WTC11 (cell line): ENCODE measurements around the gene HCAR2. TPM values are rescaled to one million over a fixed set of nuclear protein-coding genes. Genes with fewer than 3 reads are reported as not detected.

Experiments used
- ATAC-seq: fragments of 200-7000 bp; cut with Tn5 transposase; 2 replicates; pipeline ENCODE4 v1.10.0; 2021; ENCODE audit warnings: mild to moderate bottlenecking, moderate library complexity
- CTCF ChIA-PET: fragments of 300-600 bp; sonication (Branson Sonifier 250); formaldehyde crosslinking; loops from one replicate; lab custom pipeline; 2021; ENCODE audit warnings: antibody characterized with exemption; lab: Charles Lee
- POLR2A ChIA-PET: fragments of 350-600 bp; sonication (Branson Sonifier 250); formaldehyde crosslinking; loops from one replicate; lab custom pipeline; 2021; ENCODE audit warnings: antibody characterized with exemption; lab: Charles Lee
- DNase-seq: peaks from one replicate; pipeline ENCODE4 v3.0.0; 2021; ENCODE audit warnings: low spot score
- H3K27ac Mint-ChIP-seq: 2 replicates; pipeline ENCODE4 v1.8.0; 2021; ENCODE audit warnings: mixed read lengths
- H3K27me3 Mint-ChIP-seq: 2 replicates; pipeline ENCODE4 v1.8.0; 2021; ENCODE audit warnings: low read depth, mild to moderate bottlenecking, moderate library complexity, mixed read lengths
- H3K36me3 Mint-ChIP-seq: 2 replicates; pipeline ENCODE4 v1.8.0; 2021; ENCODE audit warnings: mixed read lengths
- H3K4me1 Mint-ChIP-seq: 2 replicates; pipeline ENCODE4 v1.8.0; 2022; ENCODE audit warnings: mixed read lengths
- H3K4me3 Mint-ChIP-seq: 2 replicates; pipeline ENCODE4 v1.8.0; 2021; ENCODE audit warnings: mild to moderate bottlenecking, moderate library complexity, mixed read lengths
- H3K9me3 Mint-ChIP-seq: 2 replicates; pipeline ENCODE4 v1.8.0; 2021; ENCODE audit warnings: mixed read lengths
- EMX1 ChIP-seq: fragments of 250-450 bp; sonication (Bioruptor Pico); IDR thresholded peaks from 2 replicates; pipeline ENCODE4 v1.8.0; 2021; ENCODE audit warnings: mild to moderate bottlenecking
- FOXJ3 ChIP-seq: sonication (generic); formaldehyde crosslinking; IDR thresholded peaks from 2 replicates; pipeline ENCODE4 v1.9.0; 2021; ENCODE audit warnings: missing genetic modification reagents, mild to moderate bottlenecking, borderline replicate concordance
- JAZF1 ChIP-seq: fragments of 250-450 bp; sonication (Bioruptor Pico); IDR thresholded peaks from 2 replicates; pipeline ENCODE4 v1.9.0; 2021; ENCODE audit warnings: moderate library complexity, mild to moderate bottlenecking, inconsistent platforms
- JUN ChIP-seq: sonication (generic); formaldehyde crosslinking; IDR thresholded peaks from 2 replicates; pipeline ENCODE4 v1.8.0; 2023; ENCODE audit warnings: mild to moderate bottlenecking, missing genetic modification reagents
- KAT7 ChIP-seq: sonication (generic); formaldehyde crosslinking; IDR thresholded peaks from 2 replicates; pipeline ENCODE4 v1.8.1; 2023; ENCODE audit warnings: missing genetic modification reagents, mild to moderate bottlenecking, borderline replicate concordance
- NFATC4 ChIP-seq: fragments of 250-450 bp; sonication (Bioruptor Pico); IDR thresholded peaks from 2 replicates; pipeline ENCODE4 v1.9.0; 2021; ENCODE audit warnings: mild to moderate bottlenecking
- NR3C1 ChIP-seq: sonication (generic); formaldehyde crosslinking; conservative IDR thresholded peaks from 2 replicates; pipeline ENCODE4 v1.8.1; 2023; ENCODE audit warnings: low read depth, mild to moderate bottlenecking, missing genetic modification reagents
- SMAD3 ChIP-seq: sonication (generic); formaldehyde crosslinking; IDR thresholded peaks from 2 replicates; pipeline ENCODE4 v1.8.0; 2022; ENCODE audit warnings: missing genetic modification reagents, mild to moderate bottlenecking, borderline replicate concordance
- SP1 ChIP-seq: sonication (generic); formaldehyde crosslinking; conservative IDR thresholded peaks from 2 replicates; pipeline ENCODE4 v1.8.1; 2022; ENCODE audit warnings: missing genetic modification reagents
- TCF7 ChIP-seq: sonication (generic); formaldehyde crosslinking; IDR thresholded peaks from 2 replicates; pipeline ENCODE4 v1.8.0; 2022; ENCODE audit warnings: mild to moderate bottlenecking, low read depth, missing genetic modification reagents, moderate library complexity
- ZNF416 ChIP-seq: fragments of 250-450 bp; sonication (Bioruptor Pico); IDR thresholded peaks from 2 replicates; pipeline ENCODE4 v1.9.0; 2021; ENCODE audit warnings: mild to moderate bottlenecking, inconsistent platforms
- ZNF423 ChIP-seq: fragments of 250-450 bp; sonication (Bioruptor Pico); IDR thresholded peaks from 2 replicates; pipeline ENCODE4 v2.1.2; 2022; ENCODE audit warnings: mild to moderate bottlenecking, moderate library complexity
- total RNA-seq: library from RNA; stranded (reverse); gene quantifications from 3 replicates; pipeline ENCODE4 v1.2.3, GENCODE V29; 2021
- TF ChIP-seq, protein P1 (sequence below): sonication (generic); formaldehyde crosslinking; IDR thresholded peaks from 2 replicates; pipeline ENCODE4 v1.8.0; 2022; ENCODE audit warnings: mild to moderate bottlenecking, missing genetic modification reagents
- TF ChIP-seq, protein P2 (sequence below): sonication (generic); formaldehyde crosslinking; IDR thresholded peaks from 2 replicates; pipeline ENCODE4 v1.8.0; 2023; ENCODE audit warnings: mild to moderate bottlenecking, missing genetic modification reagents
- TF ChIP-seq, protein P3 (sequence below): sonication (generic); formaldehyde crosslinking; IDR thresholded peaks from 2 replicates; pipeline ENCODE4 v1.8.0; 2023; ENCODE audit warnings: missing genetic modification reagents
- TF ChIP-seq, protein P4 (sequence below): fragments of 250-450 bp; sonication (Bioruptor Pico); IDR thresholded peaks from 2 replicates; pipeline ENCODE4 v2.1.2; 2022; ENCODE audit warnings: mild to moderate bottlenecking, moderate library complexity
- TF ChIP-seq, protein P5 (sequence below): sonication (generic); formaldehyde crosslinking; IDR thresholded peaks from 2 replicates; pipeline ENCODE4 v1.8.0; 2022; ENCODE audit warnings: mild to moderate bottlenecking, missing genetic modification reagents
- TF ChIP-seq, protein P6 (sequence below): sonication (generic); formaldehyde crosslinking; IDR thresholded peaks from 2 replicates; pipeline ENCODE4 v1.8.0; 2022; ENCODE audit warnings: missing genetic modification reagents
- TF ChIP-seq, protein P7 (sequence below): sonication (generic); formaldehyde crosslinking; IDR thresholded peaks from 2 replicates; pipeline ENCODE4 v1.8.1; 2023; ENCODE audit warnings: mild to moderate bottlenecking, missing genetic modification reagents, borderline replicate concordance

HCAR2 gene
- total RNA-seq, 1 experiment from 2014 or later = not detected

DNA sequence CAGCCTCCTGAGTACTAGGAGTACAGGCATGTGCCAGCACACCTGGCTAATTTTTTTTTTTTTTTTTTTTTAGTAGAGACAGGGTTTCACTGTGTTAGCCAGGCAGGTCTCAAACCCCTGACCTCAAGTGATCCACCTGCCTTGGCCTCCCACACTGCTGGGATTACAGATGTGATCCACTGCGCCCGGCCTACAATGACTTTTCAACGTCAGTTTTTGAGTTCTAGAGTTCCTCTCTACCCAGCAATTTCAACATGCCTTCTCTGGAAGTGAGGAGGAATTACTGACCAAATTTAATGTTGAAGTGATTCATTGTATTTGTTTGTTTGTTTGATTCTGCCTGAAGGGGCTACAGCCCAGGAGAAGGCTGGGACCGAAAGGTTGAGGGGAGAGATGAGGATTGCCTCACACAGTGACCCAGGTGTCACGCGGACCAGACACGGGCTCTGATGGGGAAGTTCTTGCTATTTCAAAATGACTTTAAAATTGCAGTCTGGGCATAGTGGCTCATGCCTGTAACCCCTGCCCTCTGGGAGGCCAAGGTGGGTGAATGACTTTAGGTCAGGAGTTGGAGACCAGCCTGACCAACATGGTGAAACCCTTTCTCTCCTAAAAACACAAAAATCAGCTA lies 40.9 kb upstream of the HCAR2 start:
- H3K36me3 Mint-ChIP-seq = no peaks in the 10 kb centered on the region
- CTCF ChIA-PET = no interaction called here
- peaks cover 4% of the 10 kb centered on the region for H3K9me3 Mint-ChIP-seq
- DNase-seq = no peak
- H3K4me1 Mint-ChIP-seq = no peaks in the 10 kb centered on the region
- no peak for ATAC-seq
- peaks cover 3% of the 10 kb centered on the region; the same call in 1 of the 2 replicates for H3K27me3 Mint-ChIP-seq
- POLR2A ChIA-PET = no interaction called here
- H3K27ac Mint-ChIP-seq = no peak overlapping the region
- H3K4me3 Mint-ChIP-seq = no peak overlapping the region
- TF ChIP-seq JUN (CRISPR knock-in tag) (no peak), SMAD3 (CRISPR knock-in tag) (no peak), JAZF1 (no peak), NFATC4 (CRISPR knock-in tag) (no peak), KAT7 (CRISPR knock-in tag) (no peak), ZNF423 (CRISPR knock-in tag) (no peak), NR3C1 (no peak), EMX1 (CRISPR knock-in tag) (no peak), ZNF416 (CRISPR knock-in tag) (no peak), SP1 (CRISPR knock-in tag) (no peak)
- TF ChIP-seq, protein P1, sequence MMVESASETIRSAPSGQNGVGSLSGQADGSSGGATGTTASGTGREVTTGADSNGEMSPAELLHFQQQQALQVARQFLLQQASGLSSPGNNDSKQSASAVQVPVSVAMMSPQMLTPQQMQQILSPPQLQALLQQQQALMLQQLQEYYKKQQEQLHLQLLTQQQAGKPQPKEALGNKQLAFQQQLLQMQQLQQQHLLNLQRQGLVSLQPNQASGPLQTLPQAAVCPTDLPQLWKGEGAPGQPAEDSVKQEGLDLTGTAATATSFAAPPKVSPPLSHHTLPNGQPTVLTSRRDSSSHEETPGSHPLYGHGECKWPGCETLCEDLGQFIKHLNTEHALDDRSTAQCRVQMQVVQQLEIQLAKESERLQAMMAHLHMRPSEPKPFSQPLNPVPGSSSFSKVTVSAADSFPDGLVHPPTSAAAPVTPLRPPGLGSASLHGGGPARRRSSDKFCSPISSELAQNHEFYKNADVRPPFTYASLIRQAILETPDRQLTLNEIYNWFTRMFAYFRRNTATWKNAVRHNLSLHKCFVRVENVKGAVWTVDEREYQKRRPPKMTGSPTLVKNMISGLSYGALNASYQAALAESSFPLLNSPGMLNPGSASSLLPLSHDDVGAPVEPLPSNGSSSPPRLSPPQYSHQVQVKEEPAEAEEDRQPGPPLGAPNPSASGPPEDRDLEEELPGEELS (CRISPR knock-in tag) = no peak
- TF ChIP-seq, protein P2, sequence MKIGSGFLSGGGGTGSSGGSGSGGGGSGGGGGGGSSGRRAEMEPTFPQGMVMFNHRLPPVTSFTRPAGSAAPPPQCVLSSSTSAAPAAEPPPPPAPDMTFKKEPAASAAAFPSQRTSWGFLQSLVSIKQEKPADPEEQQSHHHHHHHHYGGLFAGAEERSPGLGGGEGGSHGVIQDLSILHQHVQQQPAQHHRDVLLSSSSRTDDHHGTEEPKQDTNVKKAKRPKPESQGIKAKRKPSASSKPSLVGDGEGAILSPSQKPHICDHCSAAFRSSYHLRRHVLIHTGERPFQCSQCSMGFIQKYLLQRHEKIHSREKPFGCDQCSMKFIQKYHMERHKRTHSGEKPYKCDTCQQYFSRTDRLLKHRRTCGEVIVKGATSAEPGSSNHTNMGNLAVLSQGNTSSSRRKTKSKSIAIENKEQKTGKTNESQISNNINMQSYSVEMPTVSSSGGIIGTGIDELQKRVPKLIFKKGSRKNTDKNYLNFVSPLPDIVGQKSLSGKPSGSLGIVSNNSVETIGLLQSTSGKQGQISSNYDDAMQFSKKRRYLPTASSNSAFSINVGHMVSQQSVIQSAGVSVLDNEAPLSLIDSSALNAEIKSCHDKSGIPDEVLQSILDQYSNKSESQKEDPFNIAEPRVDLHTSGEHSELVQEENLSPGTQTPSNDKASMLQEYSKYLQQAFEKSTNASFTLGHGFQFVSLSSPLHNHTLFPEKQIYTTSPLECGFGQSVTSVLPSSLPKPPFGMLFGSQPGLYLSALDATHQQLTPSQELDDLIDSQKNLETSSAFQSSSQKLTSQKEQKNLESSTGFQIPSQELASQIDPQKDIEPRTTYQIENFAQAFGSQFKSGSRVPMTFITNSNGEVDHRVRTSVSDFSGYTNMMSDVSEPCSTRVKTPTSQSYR (CRISPR knock-in tag) = no peak
- TF ChIP-seq, protein P3, sequence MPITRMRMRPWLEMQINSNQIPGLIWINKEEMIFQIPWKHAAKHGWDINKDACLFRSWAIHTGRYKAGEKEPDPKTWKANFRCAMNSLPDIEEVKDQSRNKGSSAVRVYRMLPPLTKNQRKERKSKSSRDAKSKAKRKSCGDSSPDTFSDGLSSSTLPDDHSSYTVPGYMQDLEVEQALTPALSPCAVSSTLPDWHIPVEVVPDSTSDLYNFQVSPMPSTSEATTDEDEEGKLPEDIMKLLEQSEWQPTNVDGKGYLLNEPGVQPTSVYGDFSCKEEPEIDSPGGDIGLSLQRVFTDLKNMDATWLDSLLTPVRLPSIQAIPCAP (CRISPR knock-in tag) = no peak
- TF ChIP-seq, protein P4, sequence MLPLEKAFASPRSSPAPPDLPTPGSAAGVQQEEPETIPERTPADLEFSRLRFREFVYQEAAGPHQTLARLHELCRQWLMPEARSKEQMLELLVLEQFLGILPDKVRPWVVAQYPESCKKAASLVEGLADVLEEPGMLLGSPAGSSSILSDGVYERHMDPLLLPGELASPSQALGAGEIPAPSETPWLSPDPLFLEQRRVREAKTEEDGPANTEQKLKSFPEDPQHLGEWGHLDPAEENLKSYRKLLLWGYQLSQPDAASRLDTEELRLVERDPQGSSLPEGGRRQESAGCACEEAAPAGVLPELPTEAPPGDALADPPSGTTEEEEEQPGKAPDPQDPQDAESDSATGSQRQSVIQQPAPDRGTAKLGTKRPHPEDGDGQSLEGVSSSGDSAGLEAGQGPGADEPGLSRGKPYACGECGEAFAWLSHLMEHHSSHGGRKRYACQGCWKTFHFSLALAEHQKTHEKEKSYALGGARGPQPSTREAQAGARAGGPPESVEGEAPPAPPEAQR (CRISPR knock-in tag) = no peak

DNA sequence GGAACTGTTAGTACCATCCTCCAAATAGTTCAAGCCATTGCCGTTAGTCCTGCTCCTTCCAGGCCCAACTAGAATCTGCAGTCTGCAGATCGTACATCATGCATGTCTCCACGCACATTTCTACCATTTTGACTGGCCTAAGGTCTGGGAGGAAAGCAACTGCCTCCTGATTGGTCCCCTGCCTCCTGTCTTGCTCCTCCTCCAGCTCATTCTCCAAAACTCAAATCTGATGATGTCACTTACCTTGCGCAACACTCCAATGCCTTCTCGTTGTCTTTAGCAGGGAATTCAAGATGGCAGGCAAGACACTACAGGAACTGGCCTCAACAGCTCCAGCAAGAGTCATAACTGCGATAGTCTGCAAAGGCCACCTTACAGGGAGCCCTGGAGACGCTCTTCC lies 37.2 kb upstream of the HCAR2 start:
- no peak for DNase-seq
- peaks cover 8% of the 10 kb centered on the region for H3K9me3 Mint-ChIP-seq
- no peaks in the 10 kb centered on the region for H3K4me1 Mint-ChIP-seq
- peaks cover 3% of the 10 kb centered on the region for H3K36me3 Mint-ChIP-seq
- ChIA-PET POLR2A (interaction anchor here (0.7 kb wide), 1 partner anchor 75 kb away, joined by 3 read pairs; no protein-coding TSS in a partner anchor), CTCF (interaction anchor here (0.6 to 0.7 kb wide), 2 partner anchors 80 to 81 kb away, joined by 3 read pairs; no protein-coding TSS in a partner anchor)
- no peak for ATAC-seq
- peaks cover 3% of the 10 kb centered on the region; the same call in 1 of the 2 replicates for H3K27me3 Mint-ChIP-seq
- H3K27ac Mint-ChIP-seq = no peak overlapping the region
- no peak overlapping the region for H3K4me3 Mint-ChIP-seq
- TF ChIP-seq, protein P5, sequence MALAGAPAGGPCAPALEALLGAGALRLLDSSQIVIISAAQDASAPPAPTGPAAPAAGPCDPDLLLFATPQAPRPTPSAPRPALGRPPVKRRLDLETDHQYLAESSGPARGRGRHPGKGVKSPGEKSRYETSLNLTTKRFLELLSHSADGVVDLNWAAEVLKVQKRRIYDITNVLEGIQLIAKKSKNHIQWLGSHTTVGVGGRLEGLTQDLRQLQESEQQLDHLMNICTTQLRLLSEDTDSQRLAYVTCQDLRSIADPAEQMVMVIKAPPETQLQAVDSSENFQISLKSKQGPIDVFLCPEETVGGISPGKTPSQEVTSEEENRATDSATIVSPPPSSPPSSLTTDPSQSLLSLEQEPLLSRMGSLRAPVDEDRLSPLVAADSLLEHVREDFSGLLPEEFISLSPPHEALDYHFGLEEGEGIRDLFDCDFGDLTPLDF (CRISPR knock-in tag) = no peak
- TF ChIP-seq, protein P6, sequence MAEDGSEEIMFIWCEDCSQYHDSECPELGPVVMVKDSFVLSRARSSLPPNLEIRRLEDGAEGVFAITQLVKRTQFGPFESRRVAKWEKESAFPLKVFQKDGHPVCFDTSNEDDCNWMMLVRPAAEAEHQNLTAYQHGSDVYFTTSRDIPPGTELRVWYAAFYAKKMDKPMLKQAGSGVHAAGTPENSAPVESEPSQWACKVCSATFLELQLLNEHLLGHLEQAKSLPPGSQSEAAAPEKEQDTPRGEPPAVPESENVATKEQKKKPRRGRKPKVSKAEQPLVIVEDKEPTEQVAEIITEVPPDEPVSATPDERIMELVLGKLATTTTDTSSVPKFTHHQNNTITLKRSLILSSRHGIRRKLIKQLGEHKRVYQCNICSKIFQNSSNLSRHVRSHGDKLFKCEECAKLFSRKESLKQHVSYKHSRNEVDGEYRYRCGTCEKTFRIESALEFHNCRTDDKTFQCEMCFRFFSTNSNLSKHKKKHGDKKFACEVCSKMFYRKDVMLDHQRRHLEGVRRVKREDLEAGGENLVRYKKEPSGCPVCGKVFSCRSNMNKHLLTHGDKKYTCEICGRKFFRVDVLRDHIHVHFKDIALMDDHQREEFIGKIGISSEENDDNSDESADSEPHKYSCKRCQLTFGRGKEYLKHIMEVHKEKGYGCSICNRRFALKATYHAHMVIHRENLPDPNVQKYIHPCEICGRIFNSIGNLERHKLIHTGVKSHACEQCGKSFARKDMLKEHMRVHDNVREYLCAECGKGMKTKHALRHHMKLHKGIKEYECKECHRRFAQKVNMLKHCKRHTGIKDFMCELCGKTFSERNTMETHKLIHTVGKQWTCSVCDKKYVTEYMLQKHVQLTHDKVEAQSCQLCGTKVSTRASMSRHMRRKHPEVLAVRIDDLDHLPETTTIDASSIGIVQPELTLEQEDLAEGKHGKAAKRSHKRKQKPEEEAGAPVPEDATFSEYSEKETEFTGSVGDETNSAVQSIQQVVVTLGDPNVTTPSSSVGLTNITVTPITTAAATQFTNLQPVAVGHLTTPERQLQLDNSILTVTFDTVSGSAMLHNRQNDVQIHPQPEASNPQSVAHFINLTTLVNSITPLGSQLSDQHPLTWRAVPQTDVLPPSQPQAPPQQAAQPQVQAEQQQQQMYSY (CRISPR knock-in tag) = no peak
- TF ChIP-seq KAT7 (CRISPR knock-in tag) (no peak), TCF7 (CRISPR knock-in tag) (no peak), FOXJ3 (no peak)
- TF ChIP-seq, protein P7, sequence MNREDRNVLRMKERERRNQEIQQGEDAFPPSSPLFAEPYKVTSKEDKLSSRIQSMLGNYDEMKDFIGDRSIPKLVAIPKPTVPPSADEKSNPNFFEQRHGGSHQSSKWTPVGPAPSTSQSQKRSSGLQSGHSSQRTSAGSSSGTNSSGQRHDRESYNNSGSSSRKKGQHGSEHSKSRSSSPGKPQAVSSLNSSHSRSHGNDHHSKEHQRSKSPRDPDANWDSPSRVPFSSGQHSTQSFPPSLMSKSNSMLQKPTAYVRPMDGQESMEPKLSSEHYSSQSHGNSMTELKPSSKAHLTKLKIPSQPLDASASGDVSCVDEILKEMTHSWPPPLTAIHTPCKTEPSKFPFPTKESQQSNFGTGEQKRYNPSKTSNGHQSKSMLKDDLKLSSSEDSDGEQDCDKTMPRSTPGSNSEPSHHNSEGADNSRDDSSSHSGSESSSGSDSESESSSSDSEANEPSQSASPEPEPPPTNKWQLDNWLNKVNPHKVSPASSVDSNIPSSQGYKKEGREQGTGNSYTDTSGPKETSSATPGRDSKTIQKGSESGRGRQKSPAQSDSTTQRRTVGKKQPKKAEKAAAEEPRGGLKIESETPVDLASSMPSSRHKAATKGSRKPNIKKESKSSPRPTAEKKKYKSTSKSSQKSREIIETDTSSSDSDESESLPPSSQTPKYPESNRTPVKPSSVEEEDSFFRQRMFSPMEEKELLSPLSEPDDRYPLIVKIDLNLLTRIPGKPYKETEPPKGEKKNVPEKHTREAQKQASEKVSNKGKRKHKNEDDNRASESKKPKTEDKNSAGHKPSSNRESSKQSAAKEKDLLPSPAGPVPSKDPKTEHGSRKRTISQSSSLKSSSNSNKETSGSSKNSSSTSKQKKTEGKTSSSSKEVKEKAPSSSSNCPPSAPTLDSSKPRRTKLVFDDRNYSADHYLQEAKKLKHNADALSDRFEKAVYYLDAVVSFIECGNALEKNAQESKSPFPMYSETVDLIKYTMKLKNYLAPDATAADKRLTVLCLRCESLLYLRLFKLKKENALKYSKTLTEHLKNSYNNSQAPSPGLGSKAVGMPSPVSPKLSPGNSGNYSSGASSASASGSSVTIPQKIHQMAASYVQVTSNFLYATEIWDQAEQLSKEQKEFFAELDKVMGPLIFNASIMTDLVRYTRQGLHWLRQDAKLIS (CRISPR knock-in tag) = no peak
